Measurements from ENCODE around the gene ALOX5AP.

The ALOX5AP gene

DNA sequence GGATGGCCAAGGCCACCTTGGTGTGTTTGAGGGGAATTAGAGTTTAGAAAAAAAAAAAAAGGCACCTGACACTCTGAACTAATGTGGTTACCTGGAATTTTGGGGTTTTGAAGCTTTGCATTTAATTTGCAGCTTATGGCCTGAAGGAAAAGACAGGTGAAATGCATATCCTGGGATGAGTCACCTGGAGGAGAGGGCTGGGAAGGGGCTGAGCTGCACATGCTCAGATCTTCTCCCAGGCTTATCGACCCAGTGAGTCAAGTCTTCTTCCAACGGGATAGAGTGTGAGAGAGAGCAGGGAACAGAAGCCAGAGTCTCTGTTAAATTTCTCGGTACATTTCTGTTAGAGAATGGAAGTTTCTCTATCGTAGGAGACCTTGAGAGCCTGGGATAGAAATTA is 29.7 kb upstream of the ALOX5AP start:
- no peak for TF ChIP-seq GATA3 (IDR thresholded peaks at IDR 0.05; ENCODE audit: low read depth, low read length)
- no peak for TF ChIP-seq GATA2 (IDR thresholded peaks at IDR 0.05; ENCODE audit: low read depth, low read length)

DNA sequence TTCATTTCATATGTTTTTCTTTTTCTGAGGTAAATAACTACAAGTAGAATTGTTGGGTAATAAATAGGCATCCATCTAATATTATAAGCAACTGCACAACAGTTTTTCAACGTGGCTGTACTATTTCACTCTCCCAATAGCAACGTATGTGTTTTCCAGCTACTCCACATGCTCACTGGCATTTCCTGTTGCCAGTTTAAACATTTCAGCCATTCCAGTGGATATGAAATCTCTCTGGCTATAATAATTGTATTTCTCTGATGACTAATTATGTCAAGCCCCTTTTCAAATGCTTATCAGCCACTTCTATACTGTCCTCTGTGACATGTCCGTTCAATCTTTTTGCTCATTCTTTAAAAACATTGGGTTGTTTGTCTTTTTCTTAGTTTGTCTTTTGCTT is 26.8 kb upstream of the ALOX5AP start:
- no peak for TF ChIP-seq GATA3 (IDR thresholded peaks at IDR 0.05; ENCODE audit: low read depth, low read length)
- TF ChIP-seq GATA2 (IDR thresholded peaks at IDR 0.05; ENCODE audit: low read depth, low read length): no peak

DNA sequence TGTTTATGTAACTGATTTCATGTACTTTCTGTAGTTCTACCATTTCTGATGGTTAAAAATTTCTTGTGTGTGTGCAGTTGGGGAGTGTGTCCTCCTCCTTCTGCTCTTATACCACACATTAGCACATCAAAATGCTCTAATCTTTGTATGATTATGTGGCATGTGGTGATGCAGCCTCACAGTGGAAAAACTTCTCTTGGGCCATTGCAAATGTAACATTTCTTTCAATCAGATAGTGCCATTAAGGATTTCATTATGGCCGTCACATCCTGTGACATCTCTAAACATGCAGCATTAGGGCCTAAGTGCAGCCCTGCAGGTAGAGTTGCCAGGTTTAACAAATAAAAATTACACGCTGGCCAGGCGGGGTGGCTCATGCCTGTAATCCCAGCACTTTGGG is 24.9 kb upstream of the ALOX5AP start:
- TF ChIP-seq GATA2 (IDR thresholded peaks at IDR 0.05; ENCODE audit: low read depth, low read length): no peak

DNA sequence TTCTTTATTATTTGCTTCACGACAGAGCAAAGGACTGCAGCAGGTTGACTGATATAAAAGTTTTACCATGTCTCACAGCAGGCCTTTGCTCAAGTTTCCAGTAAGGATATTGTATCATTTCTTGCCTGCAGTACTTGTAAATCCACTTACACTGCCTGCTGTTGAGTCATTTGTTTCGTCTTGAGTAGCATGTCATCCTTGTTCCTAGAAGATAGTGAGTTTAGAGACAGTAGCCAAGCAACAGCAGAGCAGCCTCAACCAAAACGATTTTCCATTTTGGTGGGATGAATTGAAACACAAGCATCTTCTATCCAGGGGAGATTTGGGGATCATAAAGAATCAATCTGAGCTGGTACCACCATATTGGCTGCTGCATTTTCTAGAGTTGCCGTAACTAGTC is 24.0 kb upstream of the ALOX5AP start:
- TF ChIP-seq GATA3 (IDR thresholded peaks at IDR 0.05; ENCODE audit: low read depth, low read length) (no peak), GATA2 (IDR thresholded peaks at IDR 0.05; ENCODE audit: low read depth, low read length) (no peak)

DNA sequence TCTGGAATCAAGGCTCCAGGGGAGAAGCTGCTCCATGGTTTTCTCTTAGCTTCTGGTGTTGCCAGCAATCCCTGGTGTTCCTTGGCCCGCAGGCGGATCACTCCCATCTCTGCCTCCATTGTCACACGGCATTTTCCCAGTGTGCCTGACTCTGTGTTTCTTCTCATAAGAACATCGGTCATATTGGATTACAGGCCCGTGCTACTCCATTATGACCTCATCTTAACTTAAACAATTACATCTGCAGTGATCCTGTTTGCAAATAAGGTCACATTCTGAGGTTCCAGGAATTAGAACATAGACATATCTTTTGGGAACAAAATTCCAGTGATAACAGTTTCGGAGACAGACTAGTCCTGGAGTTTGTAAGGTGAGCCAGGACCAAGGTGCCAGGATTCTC is 23.5 kb upstream of the ALOX5AP start:
- TF ChIP-seq GATA2 (IDR thresholded peaks at IDR 0.05; ENCODE audit: low read depth, low read length) (no peak), GATA3 (IDR thresholded peaks at IDR 0.05; ENCODE audit: low read depth, low read length) (no peak)

DNA sequence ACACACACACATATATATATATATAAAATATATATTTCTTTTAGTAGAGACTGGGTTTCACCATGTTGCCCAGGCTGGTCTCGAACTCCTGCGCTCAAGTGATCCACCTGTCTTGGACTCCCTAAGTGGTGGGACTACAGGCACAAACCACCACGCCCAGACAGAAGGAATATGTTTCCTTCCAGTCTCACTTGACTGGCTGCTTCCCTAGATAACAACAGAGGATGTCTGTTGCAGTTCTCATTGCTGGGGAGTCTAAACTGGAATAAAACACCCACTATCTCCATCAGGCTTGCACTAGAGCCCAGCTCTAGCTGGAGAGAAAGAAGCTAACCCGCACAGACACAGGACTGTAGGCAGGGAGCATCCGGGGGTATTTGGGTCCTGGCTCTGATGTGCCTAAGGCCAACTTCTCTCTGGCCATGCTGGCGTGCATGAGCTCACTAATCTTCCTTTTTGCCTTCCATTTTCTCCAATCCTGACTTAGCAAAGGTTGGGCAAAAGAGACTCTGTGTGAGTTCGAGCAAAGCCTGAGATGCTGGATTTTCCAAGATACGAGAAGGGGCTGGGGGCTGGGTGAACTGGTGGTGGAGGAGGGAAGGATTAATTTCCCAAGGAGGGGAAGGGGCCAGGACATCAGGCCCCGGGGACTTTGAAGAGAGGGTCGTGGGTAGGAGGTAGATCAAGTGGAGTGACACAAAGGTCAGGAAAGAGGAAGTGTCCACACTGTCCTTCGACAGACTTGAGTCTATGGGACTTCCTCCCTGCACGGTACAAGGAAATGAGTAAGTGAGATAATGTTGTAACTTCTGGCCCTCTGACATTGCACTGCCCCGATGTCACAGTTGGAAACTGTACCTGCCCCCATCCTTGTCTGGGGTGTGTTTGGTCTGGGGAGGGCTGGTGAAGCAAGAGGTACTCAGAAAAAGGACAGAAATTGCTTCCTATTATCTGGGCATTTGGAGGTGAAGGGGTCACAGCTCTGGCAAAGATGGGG is 22.5 kb upstream of the ALOX5AP start:
- TF ChIP-seq GATA2 (IDR thresholded peaks at IDR 0.05; ENCODE audit: low read depth, low read length): no peak
- TF ChIP-seq GATA3 (IDR thresholded peaks at IDR 0.05; ENCODE audit: low read depth, low read length): no peak

DNA sequence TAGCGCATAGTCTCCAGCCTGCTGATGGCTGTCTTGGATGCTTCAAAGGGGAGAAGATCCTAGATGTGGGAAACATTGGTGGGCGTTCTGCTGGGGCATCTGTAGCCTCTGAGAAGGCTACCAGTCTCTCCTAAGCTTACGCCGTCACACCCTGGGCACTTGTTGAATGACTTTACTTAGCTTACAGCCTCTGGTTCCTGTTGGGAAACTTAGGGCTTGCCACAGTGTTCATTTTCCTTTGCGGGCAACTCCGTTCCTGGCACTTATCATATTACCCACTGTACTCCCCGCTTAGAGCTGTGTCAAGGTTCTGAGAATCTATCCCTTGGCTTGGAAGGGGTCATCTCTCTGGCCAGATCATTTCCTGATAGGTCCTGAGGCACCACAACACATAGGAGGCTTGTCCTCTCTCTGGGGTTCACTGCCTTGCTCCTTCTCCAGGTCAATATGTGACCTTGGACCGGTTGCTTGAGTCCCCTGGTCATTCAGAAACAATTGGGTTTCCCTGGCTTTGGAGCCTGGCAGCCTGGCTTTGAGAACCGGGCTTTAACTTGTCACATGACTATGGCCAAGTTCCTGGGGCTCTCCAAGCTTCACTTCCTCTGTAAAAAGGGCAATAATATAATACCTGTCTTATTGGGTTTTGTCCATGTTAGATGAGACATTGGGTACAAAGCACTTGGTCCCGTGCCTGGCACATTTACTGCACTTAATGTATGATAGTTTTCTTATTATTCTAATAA is 20.5 kb upstream of the ALOX5AP start:
- no peak for TF ChIP-seq GATA3 (IDR thresholded peaks at IDR 0.05; ENCODE audit: low read depth, low read length)
- TF ChIP-seq GATA2 (IDR thresholded peaks at IDR 0.05; ENCODE audit: low read depth, low read length): no peak

DNA sequence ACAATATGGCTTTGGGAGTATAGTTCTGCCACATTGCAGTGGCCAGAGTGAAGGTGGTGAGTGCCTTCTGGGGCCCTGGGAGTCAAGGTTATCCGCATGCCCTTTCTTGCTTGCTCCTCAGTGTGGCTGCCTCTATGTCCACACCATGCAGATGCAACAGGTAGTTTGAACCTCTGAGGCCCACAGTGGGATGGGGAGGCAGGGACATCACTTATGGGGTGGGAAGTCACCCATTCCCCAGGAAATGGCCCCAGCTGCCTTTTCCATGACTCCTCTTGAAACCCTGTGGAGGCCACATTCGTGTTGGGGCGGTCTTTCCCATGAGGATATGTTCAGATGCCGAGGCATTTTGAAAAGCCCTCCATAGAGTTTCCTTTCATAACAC is 20.0 kb upstream of the ALOX5AP start:
- TF ChIP-seq GATA3 (IDR thresholded peaks at IDR 0.05; ENCODE audit: low read depth, low read length): no peak
- TF ChIP-seq GATA2 (IDR thresholded peaks at IDR 0.05; ENCODE audit: low read depth, low read length): no peak

DNA sequence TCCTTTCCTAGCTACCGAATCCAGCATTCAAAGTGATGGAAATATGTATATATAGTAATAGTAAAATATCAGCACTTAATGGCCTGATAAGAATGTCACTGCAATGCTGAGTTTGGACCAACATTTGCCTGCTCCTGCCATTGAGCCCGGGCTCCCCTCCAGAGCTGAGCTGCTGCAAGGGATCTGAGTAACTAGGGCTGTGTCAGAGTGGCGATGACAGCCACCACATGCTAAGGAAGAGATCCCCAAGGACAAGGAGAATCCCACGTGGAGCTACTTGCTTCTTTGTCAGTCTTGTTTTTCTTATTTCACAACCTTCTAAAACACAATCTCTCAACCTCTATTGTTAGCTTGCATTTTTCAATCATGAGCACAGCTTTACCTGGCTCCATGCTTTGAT is 19.5 kb upstream of the ALOX5AP start:
- TF ChIP-seq GATA3 (IDR thresholded peaks at IDR 0.05; ENCODE audit: low read depth, low read length): no peak
- TF ChIP-seq GATA2 (IDR thresholded peaks at IDR 0.05; ENCODE audit: low read depth, low read length): no peak

DNA sequence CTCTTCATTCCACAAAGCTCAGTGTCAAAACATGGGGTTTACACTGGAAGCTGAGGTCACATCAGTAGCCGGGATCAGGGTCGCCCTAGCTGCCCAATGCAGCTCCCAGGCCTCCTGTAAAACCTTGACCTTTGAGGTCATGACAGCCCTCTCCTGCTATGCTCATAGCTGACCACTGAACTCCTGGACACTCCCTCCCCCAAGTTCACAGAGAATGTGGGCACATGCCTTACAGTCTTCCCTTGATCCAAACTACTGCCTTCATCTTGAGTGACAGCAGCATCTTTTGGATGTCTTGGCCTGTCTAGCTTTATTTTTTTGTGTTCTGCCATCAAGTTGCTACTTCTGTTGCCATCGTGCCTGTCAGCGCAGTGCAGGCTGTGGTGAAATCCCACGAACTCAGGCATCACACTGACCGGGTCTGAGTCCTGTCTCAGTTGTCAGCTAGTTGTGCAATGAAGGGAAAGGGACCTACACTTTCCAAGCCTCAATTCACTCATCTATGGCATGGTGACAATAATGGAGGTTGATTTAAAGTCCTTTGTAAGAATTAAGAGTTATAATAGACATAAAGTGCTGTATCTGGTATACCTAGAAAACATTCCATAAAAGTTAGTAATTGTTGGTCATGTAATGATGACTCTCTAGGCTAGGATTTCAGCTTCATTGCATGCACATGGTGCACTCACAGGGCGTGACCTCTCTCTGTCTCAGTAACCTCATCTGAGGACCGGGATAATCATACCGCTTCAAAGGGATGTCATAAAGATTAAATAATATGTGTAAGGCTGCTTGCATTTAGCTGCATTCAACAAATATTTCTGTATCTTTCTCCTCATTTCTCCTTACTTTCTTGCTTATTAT is 16.4 kb upstream of the ALOX5AP start:
- TF ChIP-seq GATA2 (IDR thresholded peaks at IDR 0.05; ENCODE audit: low read depth, low read length): no peak
- no peak for TF ChIP-seq GATA3 (IDR thresholded peaks at IDR 0.05; ENCODE audit: low read depth, low read length)

DNA sequence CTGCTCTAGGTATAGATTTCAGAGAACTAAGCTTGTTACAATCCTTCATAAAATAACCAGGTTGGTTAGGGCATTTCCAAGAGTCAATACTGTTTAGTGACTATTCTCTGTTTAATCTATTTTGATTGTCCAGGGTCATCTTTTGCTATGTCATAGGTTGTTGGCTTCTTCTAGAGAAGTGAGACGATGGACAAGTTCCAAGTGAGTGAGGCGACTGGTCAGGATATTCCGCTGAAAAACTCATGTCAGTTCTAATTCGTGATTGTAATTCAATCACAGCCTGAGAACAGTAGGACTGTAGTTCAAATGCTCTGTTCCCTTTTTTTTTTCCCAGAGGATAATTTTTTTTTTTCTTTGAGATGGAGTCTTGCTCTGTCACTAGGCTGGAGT is 15.8 kb upstream of the ALOX5AP start:
- no peak for TF ChIP-seq GATA2 (IDR thresholded peaks at IDR 0.05; ENCODE audit: low read depth, low read length)
- TF ChIP-seq GATA3 (IDR thresholded peaks at IDR 0.05; ENCODE audit: low read depth, low read length): no peak

DNA sequence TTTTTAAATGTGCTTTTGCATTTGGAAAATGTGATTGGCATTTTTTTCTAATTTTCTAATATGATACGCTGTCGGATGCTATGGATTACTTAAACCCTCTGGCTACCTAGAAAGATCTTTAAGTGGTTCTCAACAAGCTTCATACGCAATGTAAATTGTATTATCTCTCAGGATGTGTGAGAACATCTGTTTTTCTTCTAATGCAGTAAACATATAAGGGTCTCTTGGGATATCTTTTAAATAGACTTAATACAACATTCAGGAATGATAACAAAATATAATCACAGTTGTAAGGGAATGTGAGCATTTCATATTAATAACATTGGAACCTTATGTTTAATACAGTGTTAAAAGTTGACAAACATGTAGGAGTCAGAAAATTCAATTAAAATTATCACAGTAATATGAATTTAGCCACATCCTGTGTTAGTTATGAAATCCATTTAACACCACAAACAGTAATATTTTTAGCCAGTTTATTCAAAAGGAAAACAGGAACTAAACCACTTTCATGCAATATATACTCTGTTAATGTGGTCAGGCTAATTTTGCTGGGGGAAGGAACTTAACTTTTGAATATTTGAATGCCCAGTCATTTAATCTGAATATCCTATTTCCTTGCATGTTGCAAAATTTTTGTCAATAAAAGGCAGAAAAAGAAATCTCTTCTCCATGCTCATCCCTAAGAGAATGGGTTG is 15.0 kb upstream of the ALOX5AP start:
- no peak for TF ChIP-seq GATA2 (IDR thresholded peaks at IDR 0.05; ENCODE audit: low read depth, low read length)
- no peak for TF ChIP-seq GATA3 (IDR thresholded peaks at IDR 0.05; ENCODE audit: low read depth, low read length)

DNA sequence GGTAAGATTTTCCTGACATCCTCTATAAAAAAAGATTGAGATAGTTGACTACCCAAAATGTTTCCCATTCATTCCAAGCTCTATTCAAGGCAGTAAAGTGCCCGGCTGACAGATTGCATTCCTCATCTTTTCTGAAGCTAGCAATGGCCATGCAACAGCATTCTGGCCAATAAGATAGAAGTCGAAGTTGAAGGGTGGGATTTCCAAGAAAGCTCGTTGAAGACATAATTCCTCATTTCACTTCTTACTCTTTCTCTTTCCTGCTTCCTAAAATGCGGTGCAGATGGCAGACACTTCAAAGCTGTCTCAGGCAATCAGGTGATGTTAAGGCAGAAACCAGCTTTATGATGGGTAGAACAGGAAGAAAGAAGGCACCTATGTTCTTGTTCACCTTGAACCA is 13.4 kb upstream of the ALOX5AP start:
- TF ChIP-seq GATA2 (IDR thresholded peaks at IDR 0.05; ENCODE audit: low read depth, low read length) (no peak), GATA3 (IDR thresholded peaks at IDR 0.05; ENCODE audit: low read depth, low read length) (no peak)

Data from SH-SY5Y (cell line).